ENCODE results near the gene KRTAP2-3. TPM values are rescaled to one million over a fixed set of nuclear protein-coding genes. Genes with fewer than 3 reads are reported as not detected.

KRTAP2-3 gene
- total and polyA plus RNA-seq, 2 of the 4 experiments (the other 2 are of a cell fraction), result 1.4 to 35.2 TPM

DNA sequence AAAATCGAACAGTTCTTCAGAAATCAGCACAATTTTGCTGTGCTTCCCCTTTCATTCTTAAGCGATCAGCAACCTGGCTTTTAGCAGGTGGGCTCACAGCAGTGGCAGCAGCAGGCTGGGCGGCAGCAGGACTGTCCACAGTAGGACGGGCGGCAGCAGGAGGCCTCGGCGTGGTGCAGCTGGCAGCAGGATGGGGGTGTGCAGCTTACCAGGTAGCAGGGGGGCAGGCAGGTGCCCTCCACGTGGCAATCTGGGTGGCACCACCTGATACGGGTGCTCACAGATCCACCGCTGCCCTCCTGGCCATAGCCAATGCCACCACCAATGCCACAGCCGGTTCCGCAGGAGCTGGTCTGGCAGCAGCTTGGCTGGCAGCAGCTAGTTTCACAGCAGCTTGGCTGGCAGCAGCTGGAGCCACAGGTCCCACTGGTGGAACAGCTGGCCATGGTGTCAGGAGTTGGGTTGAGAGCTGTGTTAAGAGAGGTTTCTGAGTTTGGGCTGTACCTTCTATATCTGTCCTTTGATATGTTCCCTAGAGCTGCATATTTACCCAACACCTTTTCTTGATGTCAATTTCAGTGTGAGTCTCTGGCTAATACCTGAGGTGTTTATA is 30.2 kb downstream of the KRTAP2-3 start, which contains the start of gene KRTAP1-4:
TSS of gene KRTAP1-4 (minus strand) at position 563 of the 613 bp plus-strand sequence. CDS start at position 446, 117 bp downstream.
- in situ Hi-C loops (cut with MboI; ENCODE audit: low sequenced_read_pairs) (no loop called here), intact Hi-C loops (cut with micrococcal nuclease) (no loop called here), dilution Hi-C loops (cut with HindIII; ENCODE audit: low sequenced_read_pairs, unreplicated experiment) (no loop called here)
- TF ChIP-seq RAD21 (IDR thresholded peaks at IDR 0.05; ENCODE audit: low read length) (no peak), RFX5 (IDR thresholded peaks at IDR 0.05; ENCODE audit: low read depth, low read length) (no peak)
- ChIA-PET POLR2A (ENCODE audit: unreplicated experiment) (no interaction called here), CTCF (no interaction called here)
- Histone ChIP-seq H2BK20ac (ENCODE audit: low read depth, low read length) (peak within 1 kb of the TSS; percentile 66), H2AK9ac (replicated peaks; ENCODE audit: low read depth, low read length, poor library complexity) (no peak within 1 kb of the TSS), H3K14ac (replicated peaks; ENCODE audit: low read depth, low read length) (peak within 1 kb of the TSS; percentile 63; the same call in 1 of the 2 replicates), H3K79me1 (ENCODE audit: low read depth in 1 of 2, low read length in 2 of 2) (no peaks in the 10 kb centered on the region), H2BK15ac (ENCODE audit: low read depth, low read length) (peak within 1 kb of the TSS; percentile 82), H2BK120ac (ENCODE audit: low read depth, low read length) (peak within 1 kb of the TSS; percentile 48), H3K27ac (ENCODE audit: insufficient read depth, low read length) (no peak within 1 kb of the TSS), H3K9me3 (ENCODE audit: control insufficient read depth, insufficient read depth, low read length) (no peaks in the 10 kb centered on the region), H2AFZ (replicated peaks; ENCODE audit: low read length, poor library complexity) (no peak within 1 kb of the TSS), H3K36me3 (ENCODE audit: control insufficient read depth, insufficient read depth, low read length) (no peaks in the 10 kb centered on the region), H3K23ac (ENCODE audit: low read depth, low read length) (0 out of 2 replicates have a peak within 1 kb of the TSS, but pooled peaks have one; percentile 11), H3K4me2 (ENCODE audit: low read depth, low read length) (no peak within 1 kb of the TSS), H3K56ac (ENCODE audit: extremely low read depth, insufficient read depth, low read length) (no peak within 1 kb of the TSS), H3K18ac (ENCODE audit: low read depth, low read length) (peak within 1 kb of the TSS; percentile 74), H3K4ac (ENCODE audit: low read depth, low read length) (peak within 1 kb of the TSS; percentile 64), H4K91ac (ENCODE audit: insufficient read depth, low read depth, low read length) (peak within 1 kb of the TSS; percentile 33; the same call in 1 of the 2 replicates), H4K8ac (ENCODE audit: low read depth in 2 of 2, low read length in 2 of 2) (peak within 1 kb of the TSS in 1 of 2 experiments; percentile 2; a peak in 2 of 4 replicates), H4K20me1 (ENCODE audit: insufficient read depth, low read length) (no peaks in the 10 kb centered on the region), H4K5ac (ENCODE audit: low read depth, low read length) (peak within 1 kb of the TSS; percentile 69; the same call in 1 of the 2 replicates), H3K4me1 (ENCODE audit: control insufficient read depth, insufficient read depth, low read length) (peaks cover 13% of the 10 kb centered on the region), H3K9ac (ENCODE audit: low read depth, low read length) (no peak within 1 kb of the TSS), H3K27me3 (ENCODE audit: control insufficient read depth, insufficient read depth, low read length) (no peaks in the 10 kb centered on the region), H2AK5ac (ENCODE audit: low read depth, low read length) (peak within 1 kb of the TSS; percentile 91), H2BK5ac (ENCODE audit: low read depth, low read length, poor library complexity, severe bottlenecking) (peak within 1 kb of the TSS; percentile 41), H3K4me3 (ENCODE audit: insufficient read depth, low read depth, low read length) (no peak within 1 kb of the TSS), H3K9me1 (ENCODE audit: insufficient read depth, low read length) (peaks cover 7% of the 10 kb centered on the region)
- no TSS peak for BruUV-seq (replicated peaks)
- WGBS, 2 experiments (ENCODE audit: extremely low coverage in 2 of 2, insufficient read length in 1 of 2), result 100% methylated on average over 2 of the region's 12 CpGs; no CpG with 5 or more reads in 1 of the 2 experiments
- DNase-seq (no peak), ATAC-seq (ENCODE audit: low read depth) (no peak)
